Limb (tissue), 2 donors: Measurements from ENCODE around the gene SHLD1.
"Not testable (repeated sequence)": the region's sequence is repeated elsewhere in the genome, so short reads cannot be mapped to it uniquely, and the experiment has no call there.

Experiments
- DNase-seq, 2 donors: peaks; one replicate each; pipeline ENCODE4 v3.0.0-alpha.2; 2016; ENCODE audit errors: extremely low spot score in 2 of 2

The SHLD1 gene

GRCh38 chr20:5749952-5750779, at the start of gene SHLD1:
Gene SHLD1, plus strand, starts transcription at chr20:5750401. Its CDS starts 22,465 bp downstream, at chr20:5772866.
- DNase-seq: peak; percentile 87 to 92

- not testable (repeated sequence) for DNase-seq
Observed at GRCh38 chr20:5702339-5702738, 47.9 kb upstream of the SHLD1 start.

GRCh38 chr20:5703681-5704101, 46.5 kb upstream of the SHLD1 start:
- peak in 1 of 2 donors; percentile 33 for DNase-seq

- no peak for DNase-seq
Observed at GRCh38 chr20:5705827-5706226, 44.4 kb upstream of the SHLD1 start.

- DNase-seq: no peak
Observed at GRCh38 chr20:5706797-5707196, 43.4 kb upstream of the SHLD1 start.

- no peak for DNase-seq
Observed at GRCh38 chr20:5710551-5710950, 39.6 kb upstream of the SHLD1 start.

GRCh38 chr20:5714261-5715041, 35.8 kb upstream of the SHLD1 start:
- no peak for DNase-seq

- no peak for DNase-seq
Observed at GRCh38 chr20:5715071-5715841, 34.9 kb upstream of the SHLD1 start.

GRCh38 chr20:5716953-5717352, 33.2 kb upstream of the SHLD1 start:
- DNase-seq: no peak

GRCh38 chr20:5718896-5719595, 31.2 kb upstream of the SHLD1 start:
- DNase-seq: no peak

GRCh38 chr20:5719861-5720403, 30.3 kb upstream of the SHLD1 start:
- DNase-seq: no peak

GRCh38 chr20:5720696-5721095, 29.5 kb upstream of the SHLD1 start:
- no peak for DNase-seq

- DNase-seq: not testable (repeated sequence)
Observed at GRCh38 chr20:5721356-5721755, 28.8 kb upstream of the SHLD1 start.

- DNase-seq: no peak
Observed at GRCh38 chr20:5722927-5723326, 27.3 kb upstream of the SHLD1 start.

GRCh38 chr20:5725183-5725463, 25.1 kb upstream of the SHLD1 start:
- not testable (repeated sequence) for DNase-seq

- DNase-seq: no peak
Observed at GRCh38 chr20:5727018-5727515, 23.1 kb upstream of the SHLD1 start.

GRCh38 chr20:5729348-5729747, 20.9 kb upstream of the SHLD1 start:
- DNase-seq: no peak

GRCh38 chr20:5730131-5730530, 20.1 kb upstream of the SHLD1 start:
- DNase-seq: no peak

- DNase-seq: no peak
Observed at GRCh38 chr20:5731753-5732366, 18.3 kb upstream of the SHLD1 start.

GRCh38 chr20:5734602-5735001, 15.6 kb upstream of the SHLD1 start:
- DNase-seq: no peak
